Measurements from ENCODE around the gene MT1B. TPM values are rescaled to one million over a fixed set of nuclear protein-coding genes. Genes with fewer than 3 reads are reported as not detected.

MT1B gene
- not detected for total RNA-seq

DNA sequence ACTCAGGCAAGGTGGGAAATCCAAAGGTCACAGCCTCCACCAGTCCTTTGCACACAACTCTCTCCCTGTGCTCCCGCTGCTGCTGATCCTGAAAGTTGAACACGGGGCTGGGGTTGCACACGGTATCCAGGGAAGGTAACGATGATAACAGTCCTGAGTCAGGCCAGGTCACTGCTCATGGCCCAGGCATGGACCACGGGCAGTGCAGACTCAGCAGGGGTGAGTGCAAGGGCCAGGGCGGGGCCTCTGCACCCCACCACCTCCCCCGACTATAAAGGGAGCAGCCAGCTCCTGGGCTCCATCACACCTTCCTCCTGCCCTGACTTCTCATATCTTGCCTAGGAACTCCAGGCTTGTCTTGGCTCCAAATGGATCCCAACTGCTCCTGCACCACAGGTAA, at the start of gene MT1B:
MT1B (plus strand) TSS at position 301 of the 400 bp plus-strand sequence; CDS start at position 369, 68 bp downstream.
- H3K36me3 Mint-ChIP-seq (ENCODE audit: low read depth): no peaks in the 10 kb centered on the region
- H3K27ac Mint-ChIP-seq: no peak within 1 kb of the TSS
- no peak for DNase-seq
- CTCF ChIA-PET: no interaction called here
- no peak within 1 kb of the TSS for H3K4me3 Mint-ChIP-seq
- H3K27me3 Mint-ChIP-seq: peaks cover 47% of the 10 kb centered on the region
- POLR2A ChIA-PET: no interaction called here
- no peaks in the 10 kb centered on the region for H3K9me3 Mint-ChIP-seq
- no peaks in the 10 kb centered on the region for H3K4me1 Mint-ChIP-seq

DNA sequence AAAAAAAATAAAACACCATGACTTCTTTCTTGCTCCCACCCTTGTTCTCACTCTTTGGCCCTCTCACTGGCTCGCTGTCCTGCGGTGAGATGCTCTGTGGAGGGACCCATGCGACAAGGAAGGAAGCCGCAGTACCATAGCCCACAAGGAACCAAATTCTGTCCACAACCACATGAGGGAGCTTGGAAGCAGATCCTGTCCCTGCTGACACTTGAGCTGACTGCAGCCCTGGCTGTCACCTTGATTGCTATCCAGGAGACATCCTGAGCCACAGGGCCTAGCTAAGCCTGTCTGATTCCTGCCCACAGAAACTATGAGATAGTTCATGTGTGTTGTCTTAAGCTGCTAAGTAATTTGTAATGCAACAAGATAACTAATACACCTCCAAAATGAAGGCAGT, 48.1 kb upstream of the MT1B start:
- Mint-ChIP-seq H3K27ac (no peak overlapping the region), H3K4me1 (peaks cover 29% of the 10 kb centered on the region), H3K4me3 (no peak overlapping the region), H3K36me3 (ENCODE audit: low read depth) (no peaks in the 10 kb centered on the region), H3K27me3 (peaks cover 14% of the 10 kb centered on the region), H3K9me3 (no peaks in the 10 kb centered on the region)
- ChIA-PET POLR2A (interaction anchor here (0.6 kb wide), 1 partner anchor 309 kb away, joined by 3 read pairs; no protein-coding TSS in a partner anchor), CTCF (interaction anchor here (0.7 to 3.1 kb wide), 4 partner anchors 39 to 98 kb away, joined by 3 to 12 read pairs (median 4); no protein-coding TSS in a partner anchor)
- DNase-seq: peak; percentile 38

DNA sequence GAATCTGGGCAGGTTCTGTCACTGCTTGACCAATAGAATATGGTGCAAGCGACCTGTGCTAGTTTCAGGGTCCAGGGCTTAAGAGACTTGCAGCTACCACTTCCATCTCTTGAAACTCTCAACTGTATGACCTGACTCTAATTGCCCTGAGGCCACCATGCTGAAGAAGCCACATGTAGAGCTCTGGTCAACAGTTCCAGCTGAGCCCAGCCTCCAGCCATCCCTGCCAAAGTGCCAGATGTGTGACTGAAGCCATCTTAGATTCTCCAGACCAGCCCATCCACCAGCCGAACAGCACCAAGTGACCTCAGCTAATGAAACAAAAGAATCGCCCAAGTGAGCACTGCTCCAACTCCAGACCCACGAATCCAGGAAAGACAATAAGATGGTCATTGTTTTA, 46.7 kb upstream of the MT1B start:
- ChIA-PET POLR2A (no interaction called here), CTCF (interaction anchor here (0.6 to 3.1 kb wide), 8 partner anchors 9 to 403 kb away, joined by 3 to 12 read pairs (median 4); no protein-coding TSS in a partner anchor)
- Mint-ChIP-seq H3K27ac (no peak overlapping the region), H3K9me3 (no peaks in the 10 kb centered on the region), H3K36me3 (ENCODE audit: low read depth) (peaks cover 3% of the 10 kb centered on the region), H3K4me3 (no peak overlapping the region), H3K27me3 (peaks cover 14% of the 10 kb centered on the region), H3K4me1 (peaks cover 33% of the 10 kb centered on the region)
- DNase-seq: no peak

DNA sequence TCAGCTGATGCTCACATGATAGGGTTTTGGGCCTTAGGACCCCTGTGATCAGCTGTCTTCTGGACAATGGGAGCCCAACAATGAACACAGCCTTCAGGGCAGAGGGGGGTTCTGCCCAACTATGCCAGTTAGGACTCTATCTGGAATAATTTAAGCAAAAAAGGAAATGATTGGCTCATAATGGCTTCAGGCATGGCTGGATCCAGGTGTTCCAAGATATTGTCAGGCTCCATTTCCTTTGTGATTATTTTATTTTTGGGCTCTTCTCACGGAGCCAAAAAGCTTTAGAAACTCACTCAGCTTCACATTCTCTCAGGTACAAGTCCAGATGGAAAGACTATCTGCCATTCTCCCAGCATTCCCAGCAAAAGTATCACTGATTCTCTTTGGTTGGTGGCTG, 46.2 kb upstream of the MT1B start:
- H3K9me3 Mint-ChIP-seq: no peaks in the 10 kb centered on the region
- H3K4me1 Mint-ChIP-seq: peaks cover 35% of the 10 kb centered on the region
- ChIA-PET CTCF (interaction anchor here (0.6 to 3.1 kb wide), 8 partner anchors 8 to 402 kb away, joined by 3 to 12 read pairs (median 4); no protein-coding TSS in a partner anchor), POLR2A (no interaction called here)
- no peak overlapping the region for H3K27ac Mint-ChIP-seq
- no peak for DNase-seq
- peaks cover 9% of the 10 kb centered on the region for H3K27me3 Mint-ChIP-seq
- peaks cover 3% of the 10 kb centered on the region for H3K36me3 Mint-ChIP-seq (ENCODE audit: low read depth)
- no peak overlapping the region for H3K4me3 Mint-ChIP-seq

- no peak overlapping the region for H3K4me3 Mint-ChIP-seq
- no peak overlapping the region for H3K27ac Mint-ChIP-seq
- no peak for DNase-seq
- peaks cover 39% of the 10 kb centered on the region for H3K4me1 Mint-ChIP-seq
- ChIA-PET POLR2A (no interaction called here), CTCF (interaction anchor here (1.2 to 3.1 kb wide), 5 partner anchors 14 to 110 kb away, joined by 3 to 12 read pairs (median 4); no protein-coding TSS in a partner anchor)
- H3K27me3 Mint-ChIP-seq: peaks cover 7% of the 10 kb centered on the region
- H3K9me3 Mint-ChIP-seq: no peaks in the 10 kb centered on the region
- H3K36me3 Mint-ChIP-seq (ENCODE audit: low read depth): peaks cover 3% of the 10 kb centered on the region
Measured at GRCh38 chr16:56606071-56606475, 45.6 kb upstream of the MT1B start.

- H3K36me3 Mint-ChIP-seq (ENCODE audit: low read depth): peaks cover 3% of the 10 kb centered on the region
- peak overlapping the region; percentile 91 for H3K27ac Mint-ChIP-seq
- peaks cover 44% of the 10 kb centered on the region for H3K4me1 Mint-ChIP-seq
- no peak overlapping the region for H3K4me3 Mint-ChIP-seq
- H3K27me3 Mint-ChIP-seq: peaks cover 6% of the 10 kb centered on the region
- ChIA-PET POLR2A (no interaction called here), CTCF (interaction anchor here (1.2 to 2.1 kb wide), 4 partner anchors 15 to 43 kb away, joined by 3 to 7 read pairs (median 4); no protein-coding TSS in a partner anchor)
- DNase-seq: no peak
- H3K9me3 Mint-ChIP-seq: no peaks in the 10 kb centered on the region
Measured at GRCh38 chr16:56606476-56607108, 45.1 kb upstream of the MT1B start.

DNA sequence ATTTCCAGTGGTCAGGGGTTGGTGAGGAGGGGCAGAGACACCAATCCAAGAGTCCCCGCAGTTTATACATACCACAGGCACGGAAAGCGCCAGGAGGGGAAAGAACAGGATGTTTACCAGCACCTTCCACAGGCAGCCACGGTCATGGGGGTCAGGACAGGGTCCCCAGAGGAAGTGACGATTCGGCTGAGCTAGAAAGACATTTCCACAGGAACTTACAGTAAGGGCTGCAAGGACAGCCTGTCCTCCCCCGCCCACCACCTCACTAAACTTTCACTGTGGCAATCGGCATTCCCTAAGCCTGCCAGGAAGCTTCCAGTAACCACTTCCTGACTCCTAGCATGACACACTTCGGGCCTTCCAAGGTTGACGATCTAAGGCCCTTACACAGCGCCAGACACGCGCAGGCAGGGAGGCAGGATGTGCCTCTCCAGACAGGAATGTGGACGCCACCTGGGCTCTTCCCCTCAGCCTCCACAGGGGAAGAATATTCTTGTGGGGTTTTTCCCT, 44.5 kb upstream of the MT1B start:
- ChIA-PET POLR2A (no interaction called here), CTCF (interaction anchor here (1.2 to 2.1 kb wide), 5 partner anchors 15 to 44 kb away, joined by 3 to 7 read pairs (median 4); no protein-coding TSS in a partner anchor)
- peak overlapping the region; percentile 12 for H3K4me3 Mint-ChIP-seq
- H3K9me3 Mint-ChIP-seq: no peaks in the 10 kb centered on the region
- peak overlapping the region; percentile 91 for H3K27ac Mint-ChIP-seq
- H3K4me1 Mint-ChIP-seq: peaks cover 47% of the 10 kb centered on the region
- peaks cover 3% of the 10 kb centered on the region for H3K36me3 Mint-ChIP-seq (ENCODE audit: low read depth)
- DNase-seq: peak; percentile 38
- H3K27me3 Mint-ChIP-seq: peaks cover 1% of the 10 kb centered on the region

- H3K4me3 Mint-ChIP-seq: peak overlapping the region; percentile 92
- POLR2A ChIA-PET: no interaction called here
- H3K36me3 Mint-ChIP-seq (ENCODE audit: low read depth): peaks cover 3% of the 10 kb centered on the region
- H3K4me1 Mint-ChIP-seq: peaks cover 49% of the 10 kb centered on the region
- H3K27ac Mint-ChIP-seq: peak overlapping the region; percentile 91
- CTCF ChIA-PET: interaction anchor here (1.2 to 1.7 kb wide), 3 partner anchors 16 to 37 kb away, joined by 3 to 6 read pairs (median 4); no protein-coding TSS in a partner anchor
- DNase-seq: no peak
- no peaks in the 10 kb centered on the region for H3K9me3 Mint-ChIP-seq
- H3K27me3 Mint-ChIP-seq: no peaks in the 10 kb centered on the region
Measured at GRCh38 chr16:56607675-56608042, 44.0 kb upstream of the MT1B start.

DNA sequence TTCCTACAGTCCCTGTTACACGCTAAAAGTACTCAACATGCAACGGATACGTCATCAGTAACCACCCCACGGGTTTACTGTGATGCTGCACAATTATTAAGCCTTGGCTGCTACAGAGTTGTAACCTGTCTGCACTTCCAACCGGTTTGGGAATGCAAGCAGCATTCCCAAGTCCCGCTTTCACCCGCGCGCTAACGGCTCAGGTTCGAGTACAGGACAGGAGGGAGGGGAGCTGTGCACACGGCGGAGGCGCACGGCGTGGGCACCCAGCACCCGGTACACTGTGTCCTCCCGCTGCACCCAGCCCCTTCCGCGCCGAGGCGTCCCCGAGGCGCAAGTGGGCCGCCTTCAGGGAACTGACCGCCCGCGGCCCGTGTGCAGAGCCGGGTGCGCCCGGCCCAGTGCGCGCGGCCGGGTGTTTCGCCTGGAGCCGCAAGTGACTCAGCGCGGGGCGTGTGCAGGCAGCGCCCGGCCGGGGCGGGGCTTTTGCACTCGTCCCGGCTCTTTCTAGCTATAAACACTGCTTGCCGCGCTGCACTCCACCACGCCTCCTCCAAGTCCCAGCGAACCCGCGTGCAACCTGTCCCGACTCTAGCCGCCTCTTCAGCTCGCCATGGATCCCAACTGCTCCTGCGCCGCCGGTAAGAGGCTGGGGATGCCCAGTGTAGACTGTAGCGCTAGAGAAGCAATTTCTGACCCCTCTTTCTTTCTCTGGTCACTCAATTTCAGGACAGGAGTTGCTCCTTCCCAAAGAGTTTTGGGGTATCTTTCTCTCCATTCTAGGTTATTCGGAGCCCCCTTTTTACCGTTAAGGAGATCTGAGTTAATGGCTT, 43.4 kb upstream of the MT1B start, which contains the start of gene MT2A:
MT2A (plus strand) TSS at position 542 of the 833 bp plus-strand sequence; CDS start at position 614, 72 bp downstream.
- peak within 1 kb of the TSS; percentile 96 for H3K27ac Mint-ChIP-seq
- H3K9me3 Mint-ChIP-seq: no peaks in the 10 kb centered on the region
- peak within 1 kb of the TSS; percentile 92 for H3K4me3 Mint-ChIP-seq
- H3K27me3 Mint-ChIP-seq: no peaks in the 10 kb centered on the region
- ChIA-PET POLR2A (interaction anchor here (1.0 kb wide), 1 partner anchor 18 kb away, joined by 3 read pairs; the partner anchor contains the start of gene MT1E), CTCF (interaction anchor here (0.7 to 1.7 kb wide), 6 partner anchors 10 to 93 kb away, joined by 3 to 6 read pairs (median 3); no protein-coding TSS in a partner anchor)
- DNase-seq: peak; percentile 93
- H3K4me1 Mint-ChIP-seq: peaks cover 49% of the 10 kb centered on the region
- peaks cover 3% of the 10 kb centered on the region for H3K36me3 Mint-ChIP-seq (ENCODE audit: low read depth)

DNA sequence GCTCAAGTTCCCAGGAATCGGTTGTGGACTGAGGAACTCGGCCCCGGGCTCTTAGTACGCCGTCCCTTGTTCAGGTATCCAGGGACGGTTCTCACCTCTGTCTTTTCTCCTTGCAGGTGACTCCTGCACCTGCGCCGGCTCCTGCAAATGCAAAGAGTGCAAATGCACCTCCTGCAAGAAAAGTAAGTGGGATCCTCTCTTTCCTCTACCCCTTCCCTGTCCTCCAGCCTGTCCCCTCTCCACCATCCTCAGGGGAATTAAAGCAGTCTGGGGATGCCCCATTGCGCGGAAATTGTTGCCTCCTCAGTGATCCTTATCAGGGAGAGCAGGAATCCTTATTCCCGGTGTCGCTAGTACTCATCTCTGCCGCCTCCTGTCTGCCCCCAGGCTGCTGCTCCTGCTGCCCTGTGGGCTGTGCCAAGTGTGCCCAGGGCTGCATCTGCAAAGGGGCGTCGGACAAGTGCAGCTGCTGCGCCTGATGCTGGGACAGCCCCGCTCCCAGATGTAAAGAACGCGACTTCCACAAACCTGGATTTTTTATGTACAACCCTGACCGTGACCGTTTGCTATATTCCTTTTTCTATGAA, 42.7 kb upstream of the MT1B start:
- peaks cover 3% of the 10 kb centered on the region for H3K36me3 Mint-ChIP-seq (ENCODE audit: low read depth)
- H3K27me3 Mint-ChIP-seq: no peaks in the 10 kb centered on the region
- no peak for DNase-seq
- peak overlapping the region; percentile 96 for H3K27ac Mint-ChIP-seq
- ChIA-PET CTCF (interaction anchor here (1.0 to 1.7 kb wide), 6 partner anchors 9 to 92 kb away, joined by 3 to 6 read pairs (median 5); no protein-coding TSS in a partner anchor), POLR2A (interaction anchor here (1.0 kb wide), 1 partner anchor 17 kb away, joined by 3 read pairs; the partner anchor contains the start of gene MT1E)
- H3K9me3 Mint-ChIP-seq: no peaks in the 10 kb centered on the region
- peaks cover 50% of the 10 kb centered on the region for H3K4me1 Mint-ChIP-seq
- H3K4me3 Mint-ChIP-seq: peak overlapping the region; percentile 92

- POLR2A ChIA-PET: interaction anchor here (1.0 kb wide), 1 partner anchor 16 kb away, joined by 3 read pairs; the partner anchor contains the start of gene MT1E
- Mint-ChIP-seq H3K36me3 (ENCODE audit: low read depth) (peaks cover 3% of the 10 kb centered on the region), H3K27ac (peak overlapping the region; percentile 96), H3K4me3 (peak overlapping the region; percentile 92), H3K9me3 (no peaks in the 10 kb centered on the region), H3K27me3 (no peaks in the 10 kb centered on the region), H3K4me1 (peaks cover 55% of the 10 kb centered on the region)
- DNase-seq: peak; percentile 90
- CTCF ChIA-PET: interaction anchor here (1.4 to 1.6 kb wide), 2 partner anchors 9 to 92 kb away, joined by 5 to 6 read pairs; no protein-coding TSS in a partner anchor
Measured at GRCh38 chr16:56609463-56609921, 42.2 kb upstream of the MT1B start.
